Measurements from ENCODE around the gene RSRC1. TPM values are rescaled to one million over a fixed set of nuclear protein-coding genes. Genes with fewer than 3 reads are reported as not detected.
"Not testable (repeated sequence)": the region's sequence is repeated elsewhere in the genome, so short reads cannot be mapped to it uniquely, and the experiment has no call there.

The RSRC1 gene
- total RNA-seq, 1 donor from 2014 or later = 46.9 TPM

DNA sequence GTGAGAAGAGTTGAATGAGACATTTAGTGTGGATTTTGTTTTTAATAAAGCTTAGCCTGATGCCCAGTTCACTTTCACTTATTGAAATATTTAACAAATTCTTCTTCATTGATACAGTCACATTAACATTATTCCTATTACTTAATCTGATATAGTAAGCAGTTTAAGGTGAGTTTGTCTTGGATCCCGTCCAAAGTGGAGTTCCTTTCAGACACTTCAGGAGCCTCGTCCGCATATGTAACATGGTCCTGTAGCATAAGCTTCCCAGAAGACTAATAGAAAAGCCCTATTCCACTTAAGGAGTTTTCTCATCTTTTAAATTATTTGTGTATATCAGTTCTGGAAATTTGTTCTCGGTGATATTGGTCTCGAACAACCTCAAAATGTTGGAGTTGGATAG is 421.4 kb downstream of the RSRC1 start:
- H3K4me1 Mint-ChIP-seq (ENCODE audit: low read depth) = no peaks in the 10 kb centered on the region
- intact Hi-C loops (cut with micrococcal nuclease) = no loop called here
- DNase-seq (ENCODE audit: low spot score) = no peak
- H3K36me3 Mint-ChIP-seq (ENCODE audit: low read depth) = no peaks in the 10 kb centered on the region
- no peak overlapping the region for H3K27ac Mint-ChIP-seq
- no peaks in the 10 kb centered on the region for H3K9me3 Mint-ChIP-seq
- H3K4me3 Mint-ChIP-seq (ENCODE audit: low read depth) = no peak overlapping the region
- H3K27me3 Mint-ChIP-seq (ENCODE audit: low read depth) = no peaks in the 10 kb centered on the region

DNA sequence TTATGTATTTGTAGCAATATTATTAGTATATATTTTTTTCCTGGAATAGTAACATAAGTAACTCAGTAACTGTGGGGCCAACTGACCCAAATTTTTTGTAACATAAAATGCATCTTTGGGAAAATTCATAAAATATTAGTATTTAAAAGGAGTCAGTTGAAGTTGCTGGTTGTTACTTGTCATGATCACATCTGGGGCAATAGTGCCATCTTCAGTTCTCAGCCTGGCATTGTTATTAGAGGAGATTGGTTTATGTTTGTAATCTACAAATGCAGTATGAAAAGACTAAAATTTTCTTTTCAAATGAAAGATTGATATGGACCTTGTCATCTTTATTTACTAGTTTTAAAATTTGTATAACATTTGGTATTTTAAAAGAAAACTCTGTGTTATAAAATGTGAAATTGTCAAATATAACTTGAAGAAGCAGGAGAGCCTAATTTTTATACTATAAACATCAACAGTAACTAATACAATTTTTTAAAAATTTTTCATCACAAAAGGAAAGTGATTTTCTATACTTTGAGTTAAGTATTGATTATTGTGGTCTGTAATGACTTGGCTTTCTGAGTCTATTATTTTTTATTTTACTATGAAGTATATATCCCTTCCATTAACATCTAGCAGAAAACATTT is 422.3 kb downstream of the RSRC1 start:
- intact Hi-C loops (cut with micrococcal nuclease) = loop anchor here (2.0 kb wide), 2 partner anchors 667 to 913 kb away; no protein-coding TSS in a partner anchor
- Mint-ChIP-seq H3K4me3 (ENCODE audit: low read depth) (no peak overlapping the region), H3K4me1 (ENCODE audit: low read depth) (no peaks in the 10 kb centered on the region), H3K27me3 (ENCODE audit: low read depth) (no peaks in the 10 kb centered on the region), H3K9me3 (no peaks in the 10 kb centered on the region), H3K27ac (no peak overlapping the region), H3K36me3 (ENCODE audit: low read depth) (no peaks in the 10 kb centered on the region)
- DNase-seq (ENCODE audit: low spot score) = no peak

DNA sequence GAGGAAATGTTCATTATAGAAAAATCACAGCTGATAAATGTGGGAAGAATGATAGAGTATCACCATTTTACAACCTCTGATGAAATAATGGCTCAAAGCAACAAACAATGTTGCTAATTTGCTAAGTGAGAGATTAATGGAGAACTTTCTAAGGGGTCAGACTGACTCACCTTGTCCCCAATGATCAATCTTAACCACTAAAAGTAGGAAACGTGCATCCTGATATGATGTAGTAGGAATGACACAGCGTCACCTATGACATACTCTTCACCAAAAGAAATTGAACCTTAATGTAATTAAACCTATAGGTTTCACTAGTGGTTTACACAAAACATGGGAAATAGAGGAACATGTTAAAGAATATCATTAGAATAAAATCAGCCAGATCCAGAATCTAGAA is 426.0 kb downstream of the RSRC1 start:
- Mint-ChIP-seq H3K4me1 (ENCODE audit: low read depth) (no peaks in the 10 kb centered on the region), H3K27me3 (ENCODE audit: low read depth) (no peaks in the 10 kb centered on the region), H3K9me3 (no peaks in the 10 kb centered on the region), H3K36me3 (ENCODE audit: low read depth) (no peaks in the 10 kb centered on the region), H3K27ac (no peak overlapping the region), H3K4me3 (ENCODE audit: low read depth) (no peak overlapping the region)
- DNase-seq (ENCODE audit: low spot score) = no peak
- intact Hi-C loops (cut with micrococcal nuclease) = loop anchor here (5.0 kb wide), 3 partner anchors 94 to 429 kb away; partner anchors contain the start of genes GFM1 and SHOX2

DNA sequence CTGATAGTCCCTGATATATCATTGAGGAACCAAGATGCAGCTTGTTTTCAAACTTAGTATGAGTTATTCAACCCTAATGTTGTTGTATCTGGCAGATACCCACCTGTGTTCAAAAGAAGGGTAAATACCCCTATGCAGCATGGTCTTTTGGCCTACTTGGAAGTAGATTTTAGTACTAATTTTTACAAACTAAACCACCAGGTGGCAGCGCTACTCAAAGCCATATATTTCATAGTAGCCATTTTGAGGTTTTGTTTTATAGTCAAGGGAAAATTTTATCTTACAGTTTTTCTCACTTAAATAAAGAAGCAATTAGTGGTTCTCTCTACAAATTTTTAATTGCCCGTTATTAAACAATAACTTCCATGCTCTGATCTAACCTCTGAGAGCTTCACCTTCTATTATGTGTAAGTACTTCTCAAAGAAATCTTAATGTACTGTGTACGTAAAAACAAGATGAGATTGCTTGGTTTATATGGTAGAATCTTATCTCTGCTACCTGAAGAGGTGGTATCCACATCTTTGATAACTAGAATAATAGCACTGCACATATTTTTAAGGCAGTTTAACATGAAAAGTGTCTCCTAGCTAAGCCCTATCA is 429.6 kb downstream of the RSRC1 start:
- Mint-ChIP-seq H3K36me3 (ENCODE audit: low read depth) (peaks cover 3% of the 10 kb centered on the region), H3K9me3 (no peaks in the 10 kb centered on the region), H3K27me3 (ENCODE audit: low read depth) (no peaks in the 10 kb centered on the region), H3K4me3 (ENCODE audit: low read depth) (no peak overlapping the region), H3K27ac (no peak overlapping the region), H3K4me1 (ENCODE audit: low read depth) (no peaks in the 10 kb centered on the region)
- no peak for DNase-seq (ENCODE audit: low spot score)
- intact Hi-C loops (cut with micrococcal nuclease) = loop anchor here (1.0 to 5.0 kb wide), 4 partner anchors 97 to 432 kb away; partner anchors contain the start of genes GFM1 and SHOX2

DNA sequence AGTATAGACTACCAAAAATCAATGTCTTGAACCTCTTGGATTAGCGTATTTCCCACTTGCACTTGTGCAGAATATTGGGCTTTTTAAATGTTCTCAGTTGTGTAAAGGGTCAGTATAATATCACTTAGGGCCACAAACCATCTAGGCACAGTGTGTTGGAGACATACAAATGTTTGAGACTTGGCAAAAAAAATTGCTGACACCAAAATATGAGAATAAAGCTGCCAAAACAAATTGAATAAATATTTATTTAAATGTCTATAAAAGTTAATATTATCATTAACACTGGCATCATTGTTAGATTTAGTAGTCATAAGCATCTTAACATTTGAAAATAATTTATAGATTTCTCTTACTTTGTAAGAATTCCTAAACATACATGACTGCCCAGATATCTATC is 430.2 kb downstream of the RSRC1 start:
- Mint-ChIP-seq H3K4me1 (ENCODE audit: low read depth) (no peaks in the 10 kb centered on the region), H3K4me3 (ENCODE audit: low read depth) (no peak overlapping the region), H3K27ac (no peak overlapping the region), H3K9me3 (no peaks in the 10 kb centered on the region), H3K27me3 (ENCODE audit: low read depth) (no peaks in the 10 kb centered on the region), H3K36me3 (ENCODE audit: low read depth) (peaks cover 3% of the 10 kb centered on the region)
- no peak for DNase-seq (ENCODE audit: low spot score)
- intact Hi-C loops (cut with micrococcal nuclease) = no loop called here

DNA sequence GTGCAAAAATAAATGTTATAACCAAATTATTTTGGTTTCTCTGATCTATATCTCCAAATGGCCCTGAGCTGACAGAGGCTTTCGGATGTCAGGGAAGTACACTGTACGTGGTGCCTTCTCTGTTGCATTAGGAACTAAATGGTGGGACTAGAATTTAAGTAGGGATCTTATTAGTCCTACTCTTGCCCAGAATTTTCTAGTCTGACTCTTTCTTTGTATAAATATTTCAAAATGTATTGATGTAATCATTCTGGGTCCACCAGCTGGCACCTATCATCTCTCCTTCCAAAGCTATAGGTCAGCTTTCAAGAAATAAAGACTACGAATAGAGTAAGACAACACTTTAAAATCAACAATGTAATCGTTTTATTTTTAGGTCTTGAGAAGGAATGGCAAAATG is 438.8 kb downstream of the RSRC1 start:
- intact Hi-C loops (cut with micrococcal nuclease) = no loop called here
- no peaks in the 10 kb centered on the region for H3K4me1 Mint-ChIP-seq (ENCODE audit: low read depth)
- no peaks in the 10 kb centered on the region for H3K27me3 Mint-ChIP-seq (ENCODE audit: low read depth)
- no peak overlapping the region for H3K27ac Mint-ChIP-seq
- no peaks in the 10 kb centered on the region for H3K9me3 Mint-ChIP-seq
- no peak overlapping the region for H3K4me3 Mint-ChIP-seq (ENCODE audit: low read depth)
- peaks cover 2% of the 10 kb centered on the region for H3K36me3 Mint-ChIP-seq (ENCODE audit: low read depth)
- no peak for DNase-seq (ENCODE audit: low spot score)

DNA sequence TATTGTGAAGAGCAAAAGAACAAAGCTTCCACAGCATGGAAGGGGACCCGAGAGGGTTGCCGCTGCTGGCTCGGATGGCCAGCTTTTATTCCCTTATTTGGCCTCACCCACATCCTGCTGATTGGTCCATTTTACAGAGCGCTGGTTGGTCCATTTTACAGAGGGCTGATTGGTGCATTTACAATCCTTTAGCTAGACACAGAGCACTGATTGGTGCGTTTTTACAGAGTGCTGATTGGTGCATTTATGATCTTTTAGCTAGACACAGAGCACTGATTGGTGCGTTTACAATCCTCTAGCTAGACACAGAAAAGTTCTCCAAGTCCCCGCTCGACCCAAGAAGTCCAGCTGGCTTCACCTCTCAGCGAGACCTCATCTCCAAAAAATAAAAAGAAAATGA is 440.0 kb downstream of the RSRC1 start:
- H3K36me3 Mint-ChIP-seq (ENCODE audit: low read depth); H3K4me3 Mint-ChIP-seq (ENCODE audit: low read depth); H3K27ac Mint-ChIP-seq; H3K4me1 Mint-ChIP-seq (ENCODE audit: low read depth); H3K9me3 Mint-ChIP-seq; DNase-seq (ENCODE audit: low spot score); H3K27me3 Mint-ChIP-seq (ENCODE audit: low read depth); intact Hi-C loops (cut with micrococcal nuclease): not testable (repeated sequence)

DNA sequence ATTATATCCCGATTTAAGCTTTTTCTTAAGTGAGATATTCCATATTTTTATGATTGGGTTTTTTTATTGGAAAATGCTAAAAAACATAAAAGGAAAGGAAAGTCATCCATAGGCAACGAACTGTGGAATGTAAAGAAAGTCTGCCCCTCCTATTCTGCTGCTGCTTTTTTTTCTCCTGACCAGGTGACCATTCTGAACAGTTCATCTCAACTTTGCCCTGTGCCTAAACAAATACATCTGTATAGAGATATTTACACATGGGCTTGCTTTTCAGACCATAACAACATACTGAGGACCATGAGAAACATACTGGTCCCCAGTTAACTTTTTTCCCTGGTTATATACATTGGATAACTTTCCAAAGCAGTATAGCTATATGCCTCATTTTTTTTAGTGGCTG is 442.2 kb downstream of the RSRC1 start:
- H3K4me1 Mint-ChIP-seq (ENCODE audit: low read depth) = peaks cover 2% of the 10 kb centered on the region
- DNase-seq (ENCODE audit: low spot score) = no peak
- no peaks in the 10 kb centered on the region for H3K9me3 Mint-ChIP-seq
- no peak overlapping the region for H3K27ac Mint-ChIP-seq
- H3K36me3 Mint-ChIP-seq (ENCODE audit: low read depth) = no peaks in the 10 kb centered on the region
- intact Hi-C loops (cut with micrococcal nuclease) = no loop called here
- H3K27me3 Mint-ChIP-seq (ENCODE audit: low read depth) = no peaks in the 10 kb centered on the region
- no peak overlapping the region for H3K4me3 Mint-ChIP-seq (ENCODE audit: low read depth)

DNA sequence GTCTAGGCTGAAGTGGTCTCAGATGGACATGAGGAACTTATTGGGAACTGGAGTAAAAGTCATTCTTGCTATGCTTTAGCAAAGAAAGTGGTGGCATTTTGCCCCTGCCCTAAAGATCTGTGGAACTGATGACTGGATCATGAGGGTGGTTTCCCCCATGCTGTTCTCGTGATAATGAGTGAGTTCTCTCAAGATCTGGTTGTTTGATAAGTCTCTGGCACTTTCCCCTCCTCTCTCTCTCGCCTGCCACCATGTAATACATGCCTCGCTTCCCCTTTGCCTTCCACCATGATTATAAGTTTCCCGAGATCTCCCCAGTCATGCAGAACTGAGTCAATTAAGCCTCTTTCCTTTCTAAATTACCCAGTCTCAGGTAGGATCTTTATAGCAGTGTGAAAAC is 449.6 kb downstream of the RSRC1 start:
- DNase-seq (ENCODE audit: low spot score) = no peak
- Mint-ChIP-seq H3K4me1 (ENCODE audit: low read depth) (peaks cover 5% of the 10 kb centered on the region), H3K36me3 (ENCODE audit: low read depth) (no peaks in the 10 kb centered on the region), H3K27me3 (ENCODE audit: low read depth) (no peaks in the 10 kb centered on the region), H3K27ac (no peak overlapping the region), H3K9me3 (no peaks in the 10 kb centered on the region), H3K4me3 (ENCODE audit: low read depth) (no peak overlapping the region)
- intact Hi-C loops (cut with micrococcal nuclease) = no loop called here

DNA sequence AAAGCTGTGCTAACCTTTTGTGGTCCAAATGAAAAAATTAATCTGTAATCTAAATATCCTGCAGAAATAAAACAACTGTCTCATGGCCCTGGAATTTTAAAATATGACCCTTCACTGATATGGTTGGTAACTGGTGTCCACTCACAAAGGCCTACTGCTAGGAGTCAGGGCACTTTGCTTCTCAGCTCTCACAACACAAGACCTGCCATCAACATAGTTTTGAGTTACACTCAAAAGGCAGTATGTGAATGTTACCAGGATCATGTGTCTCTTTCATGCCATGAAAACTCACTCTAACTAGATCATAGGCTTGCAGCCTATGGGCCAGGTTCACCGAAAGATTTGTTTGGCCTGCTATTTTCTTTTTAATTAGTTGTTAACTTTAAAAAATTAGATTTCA is 451.1 kb downstream of the RSRC1 start:
- H3K4me3 Mint-ChIP-seq (ENCODE audit: low read depth) = no peak overlapping the region
- H3K9me3 Mint-ChIP-seq = peaks cover 8% of the 10 kb centered on the region
- H3K27me3 Mint-ChIP-seq (ENCODE audit: low read depth) = peaks cover 3% of the 10 kb centered on the region
- no peak for DNase-seq (ENCODE audit: low spot score)
- no peaks in the 10 kb centered on the region for H3K36me3 Mint-ChIP-seq (ENCODE audit: low read depth)
- H3K27ac Mint-ChIP-seq = no peak overlapping the region
- intact Hi-C loops (cut with micrococcal nuclease) = no loop called here
- H3K4me1 Mint-ChIP-seq (ENCODE audit: low read depth) = peaks cover 5% of the 10 kb centered on the region

DNA sequence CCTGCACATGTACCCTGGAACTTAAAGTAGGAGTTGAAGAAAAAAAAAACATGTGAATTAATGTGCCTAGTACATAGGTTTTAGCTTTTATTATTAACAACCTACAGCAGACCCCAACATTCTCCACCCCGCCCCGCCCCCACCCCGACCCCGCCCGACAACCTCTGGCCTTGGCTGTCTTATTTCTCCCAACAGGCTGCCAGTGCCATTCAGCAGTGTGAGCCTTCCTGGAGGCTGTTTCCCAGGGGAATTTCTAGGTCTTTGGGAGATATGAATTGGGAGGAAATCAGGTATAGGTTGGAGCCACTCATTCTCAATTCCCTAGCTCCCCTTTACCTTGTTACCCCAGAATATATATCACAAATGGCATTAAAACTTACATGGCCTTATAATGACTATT is 452.8 kb downstream of the RSRC1 start:
- no peak for DNase-seq (ENCODE audit: low spot score)
- Mint-ChIP-seq H3K9me3 (peaks cover 8% of the 10 kb centered on the region), H3K4me1 (ENCODE audit: low read depth) (peaks cover 3% of the 10 kb centered on the region), H3K4me3 (ENCODE audit: low read depth) (no peak overlapping the region), H3K27me3 (ENCODE audit: low read depth) (peaks cover 3% of the 10 kb centered on the region), H3K27ac (no peak overlapping the region), H3K36me3 (ENCODE audit: low read depth) (no peaks in the 10 kb centered on the region)
- intact Hi-C loops (cut with micrococcal nuclease) = no loop called here

DNA sequence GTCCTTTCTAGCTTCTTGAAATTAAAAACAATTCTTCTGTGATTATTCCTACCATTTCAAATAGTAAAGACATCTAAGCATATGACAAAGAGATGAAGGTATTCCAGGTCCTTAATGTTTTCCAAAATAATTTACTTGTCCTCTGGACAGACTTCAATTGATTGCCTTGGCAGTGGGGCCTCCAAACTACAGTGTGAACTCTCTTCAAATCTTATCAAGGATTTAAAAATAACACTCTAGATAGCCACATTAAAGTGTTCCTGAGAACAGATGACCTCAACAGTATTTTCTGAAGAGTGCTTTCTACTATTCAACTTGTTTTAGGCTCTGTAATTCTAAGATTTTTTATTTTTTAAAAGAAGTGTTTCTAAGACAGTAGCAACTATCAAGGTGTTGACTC is 453.2 kb downstream of the RSRC1 start:
- H3K27ac Mint-ChIP-seq = no peak overlapping the region
- H3K4me1 Mint-ChIP-seq (ENCODE audit: low read depth) = peaks cover 3% of the 10 kb centered on the region
- H3K27me3 Mint-ChIP-seq (ENCODE audit: low read depth) = peaks cover 3% of the 10 kb centered on the region

DNA sequence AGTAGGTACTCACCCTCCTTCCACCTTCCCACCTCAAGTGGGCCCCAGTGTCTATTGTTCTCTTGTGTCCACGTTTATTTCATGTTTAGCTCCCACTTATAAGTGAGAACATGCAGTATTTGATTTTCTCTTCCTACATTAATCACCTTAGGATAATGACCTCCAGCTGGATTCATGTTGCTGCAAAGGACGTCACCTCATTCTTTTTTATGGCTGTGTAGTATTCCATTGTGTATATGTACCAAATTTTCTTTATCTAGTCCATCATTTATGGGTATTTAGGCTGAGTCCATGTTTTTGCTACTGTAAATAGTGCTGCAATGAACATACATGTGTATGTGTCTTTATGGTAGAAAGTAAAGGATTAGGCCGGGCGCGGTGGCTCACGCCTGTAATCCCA is 455.2 kb downstream of the RSRC1 start:
- peaks cover 8% of the 10 kb centered on the region for H3K9me3 Mint-ChIP-seq
- H3K36me3 Mint-ChIP-seq (ENCODE audit: low read depth) = no peaks in the 10 kb centered on the region
- intact Hi-C loops (cut with micrococcal nuclease) = no loop called here
- H3K27me3 Mint-ChIP-seq (ENCODE audit: low read depth) = peaks cover 12% of the 10 kb centered on the region
- H3K4me3 Mint-ChIP-seq (ENCODE audit: low read depth) = no peak overlapping the region
- DNase-seq (ENCODE audit: low spot score) = no peak
- no peak overlapping the region for H3K27ac Mint-ChIP-seq
- H3K4me1 Mint-ChIP-seq (ENCODE audit: low read depth) = no peaks in the 10 kb centered on the region

More for the DNA sequence above, 453.2 kb downstream of the RSRC1 start:
- no peaks in the 10 kb centered on the region for H3K36me3 Mint-ChIP-seq (ENCODE audit: low read depth)
- H3K4me3 Mint-ChIP-seq (ENCODE audit: low read depth) = no peak overlapping the region
- no peak for DNase-seq (ENCODE audit: low spot score)
- peaks cover 8% of the 10 kb centered on the region for H3K9me3 Mint-ChIP-seq
- intact Hi-C loops (cut with micrococcal nuclease) = no loop called here
